HG03439 (cell line): ENCODE measurements around the gene ADAMTS13.

Experiments
- ATAC-seq: cut with Tn5 transposase; IDR thresholded peaks from one replicate; pipeline ENCODE4 v1.9.1; 2021; ENCODE audit warnings: mild to moderate bottlenecking, moderate library complexity; ENCODE audit not compliant: unreplicated experiment

ADAMTS13 gene

GRCh38 chr9:133452562-133452961 lies 30.4 kb downstream of the ADAMTS13 start:
- ATAC-seq = no peak

GRCh38 chr9:133453651-133454050 lies 31.5 kb downstream of the ADAMTS13 start:
- no peak for ATAC-seq

GRCh38 chr9:133454325-133454724 lies 32.2 kb downstream of the ADAMTS13 start:
- no peak for ATAC-seq

- ATAC-seq = no peak
These were observed 32.9 kb downstream of the ADAMTS13 start for GRCh38 chr9:133454943-133455673.

GRCh38 chr9:133455936-133456335 lies 33.8 kb downstream of the ADAMTS13 start:
- ATAC-seq = no peak

GRCh38 chr9:133456409-133456808 lies 34.2 kb downstream of the ADAMTS13 start:
- ATAC-seq = no peak

- no peak for ATAC-seq
These were observed 35.1 kb downstream of the ADAMTS13 start for GRCh38 chr9:133457233-133457632.

- no peak for ATAC-seq
These were observed 35.6 kb downstream of the ADAMTS13 start for GRCh38 chr9:133457748-133458147.

GRCh38 chr9:133458643-133459312 lies 36.6 kb downstream of the ADAMTS13 start:
- no peak for ATAC-seq

- peak; percentile 71 for ATAC-seq
These were observed 37.6 kb downstream of the ADAMTS13 start, which contains the start of gene CACFD1 for GRCh38 chr9:133459476-133460404. Gene CACFD1, plus strand, starts transcription at chr9:133459978. Its CDS starts 89 bp downstream, at chr9:133460067.

GRCh38 chr9:133460405-133461175 lies 38.4 kb downstream of the ADAMTS13 start:
- ATAC-seq = peak; percentile 23

- ATAC-seq = no peak
These were observed 39.8 kb downstream of the ADAMTS13 start for GRCh38 chr9:133461975-133462374.

GRCh38 chr9:133463234-133463863 lies 41.2 kb downstream of the ADAMTS13 start:
- no peak for ATAC-seq

- ATAC-seq = no peak
These were observed 41.9 kb downstream of the ADAMTS13 start for GRCh38 chr9:133463864-133464615.

GRCh38 chr9:133464638-133465037 lies 42.5 kb downstream of the ADAMTS13 start:
- ATAC-seq = no peak

- no peak for ATAC-seq
These were observed 43.8 kb downstream of the ADAMTS13 start for GRCh38 chr9:133465984-133466383.

- no peak for ATAC-seq
These were observed 44.9 kb downstream of the ADAMTS13 start for GRCh38 chr9:133467101-133467500.

GRCh38 chr9:133468374-133468773 lies 46.2 kb downstream of the ADAMTS13 start:
- ATAC-seq = no peak

- no peak for ATAC-seq
These were observed 46.7 kb downstream of the ADAMTS13 start for GRCh38 chr9:133468777-133469421.
